MM.1S (cell line): Measurements from ENCODE around the gene PCDH9.

Source experiments
- EZH2phosphoT487 ChIP-seq: fragments of 300-600 bp; sonication (generic); IDR thresholded peaks from 2 replicates; pipeline ENCODE4 v1.6.1; 2018; ENCODE audit warnings: antibody characterized with exemption, low read length
- TF ChIP-seq, protein P1 (sequence below): fragments of 300-600 bp; sonication (generic); IDR thresholded peaks from 2 replicates; pipeline ENCODE4 v1.5.1; 2016; ENCODE audit warnings: antibody characterized with exemption, low read length, mixed read lengths

DNA sequence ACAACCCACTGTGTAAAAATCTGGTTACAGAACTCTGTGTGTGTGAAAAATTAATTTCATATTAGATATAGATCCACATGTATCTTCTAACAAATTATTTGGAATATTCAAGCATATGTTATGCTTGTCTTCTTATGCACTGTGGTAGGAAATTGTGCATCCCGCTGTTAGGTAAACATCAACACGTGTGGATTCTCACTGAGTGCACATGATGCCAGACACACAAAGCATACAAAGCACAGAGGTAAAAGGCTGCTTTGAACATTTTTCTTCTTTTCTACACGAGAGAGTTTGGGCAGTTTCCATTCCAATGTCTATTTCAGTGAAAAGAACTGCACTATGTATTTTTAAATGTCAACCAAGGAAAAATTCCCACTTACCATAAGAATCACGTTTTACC is 354.9 kb downstream of the PCDH9 start:
- TF ChIP-seq, protein P1, sequence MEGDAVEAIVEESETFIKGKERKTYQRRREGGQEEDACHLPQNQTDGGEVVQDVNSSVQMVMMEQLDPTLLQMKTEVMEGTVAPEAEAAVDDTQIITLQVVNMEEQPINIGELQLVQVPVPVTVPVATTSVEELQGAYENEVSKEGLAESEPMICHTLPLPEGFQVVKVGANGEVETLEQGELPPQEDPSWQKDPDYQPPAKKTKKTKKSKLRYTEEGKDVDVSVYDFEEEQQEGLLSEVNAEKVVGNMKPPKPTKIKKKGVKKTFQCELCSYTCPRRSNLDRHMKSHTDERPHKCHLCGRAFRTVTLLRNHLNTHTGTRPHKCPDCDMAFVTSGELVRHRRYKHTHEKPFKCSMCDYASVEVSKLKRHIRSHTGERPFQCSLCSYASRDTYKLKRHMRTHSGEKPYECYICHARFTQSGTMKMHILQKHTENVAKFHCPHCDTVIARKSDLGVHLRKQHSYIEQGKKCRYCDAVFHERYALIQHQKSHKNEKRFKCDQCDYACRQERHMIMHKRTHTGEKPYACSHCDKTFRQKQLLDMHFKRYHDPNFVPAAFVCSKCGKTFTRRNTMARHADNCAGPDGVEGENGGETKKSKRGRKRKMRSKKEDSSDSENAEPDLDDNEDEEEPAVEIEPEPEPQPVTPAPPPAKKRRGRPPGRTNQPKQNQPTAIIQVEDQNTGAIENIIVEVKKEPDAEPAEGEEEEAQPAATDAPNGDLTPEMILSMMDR: no peak
- no peak for TF ChIP-seq EZH2phosphoT487
